MCF 10A (cell line): ENCODE data around the gene SAMD4A. TPM values are rescaled to one million over a fixed set of nuclear protein-coding genes. Genes with fewer than 3 reads are reported as not detected.

Source experiments
- BruUV-seq: library from RNA; stranded (reverse); fragments of 400-500 nt; replicated peaks from 2 replicates; lab custom pipeline; 2021; lab: Mats Ljungman, UMichigan
- CTCF ChIA-PET: fragments of 300-600 bp; sonication (Branson Sonifier 250); formaldehyde crosslinking; extraction: SDS; loops from one replicate; lab custom pipeline; 2021; ENCODE audit warnings: antibody characterized with exemption, inconsistent platforms; lab: Yijun Ruan, JAX
- POLR2A ChIA-PET: fragments of 300-600, 350-650 bp; sonication (Branson Sonifier 250); formaldehyde crosslinking; extraction: SDS; loops from one replicate; lab custom pipeline; 2020; ENCODE audit warnings: antibody characterized with exemption, inconsistent platforms; lab: Yijun Ruan, JAX
- DNase-seq: peaks from one replicate; pipeline ENCODE4 v3.0.0-alpha.2; 2018; ENCODE audit not compliant: unreplicated experiment
- H3K27ac Mint-ChIP-seq: one replicate; pipeline ENCODE4 v1.8.0; 2022; ENCODE audit warnings: mild to moderate bottlenecking, low read depth, mixed read lengths; ENCODE audit not compliant: unreplicated experiment
- H3K27me3 Mint-ChIP-seq: one replicate; pipeline ENCODE4 v1.8.0; 2022; ENCODE audit warnings: mixed read lengths; ENCODE audit not compliant: insufficient read depth, unreplicated experiment
- H3K36me3 Mint-ChIP-seq: one replicate; pipeline ENCODE4 v1.8.0; 2022; ENCODE audit warnings: mild to moderate bottlenecking, moderate library complexity, mixed read lengths; ENCODE audit not compliant: insufficient read depth, unreplicated experiment
- H3K4me1 Mint-ChIP-seq: one replicate; pipeline ENCODE4 v1.8.0; 2022; ENCODE audit warnings: mixed read lengths; ENCODE audit not compliant: insufficient read depth, unreplicated experiment
- H3K4me3 Mint-ChIP-seq: one replicate; pipeline ENCODE4 v1.8.0; 2022; ENCODE audit warnings: mild to moderate bottlenecking, moderate library complexity, mixed read lengths; ENCODE audit not compliant: unreplicated experiment
- H3K9me3 Mint-ChIP-seq: one replicate; pipeline ENCODE4 v1.8.0; 2022; ENCODE audit warnings: mixed read lengths; ENCODE audit not compliant: unreplicated experiment
- CTCF ChIP-seq: fragments of 200-600 bp; IDR thresholded peaks from one replicate; pipeline ENCODE4 v1.8.0; 2022; ENCODE audit warnings: antibody characterized with exemption, mild to moderate bottlenecking; ENCODE audit not compliant: unreplicated experiment
- intact Hi-C: fragments of 100-400 bp; cut with micrococcal nuclease; formaldehyde crosslinking; loops from 2 replicates; pipeline ENCODE4 v1.14.1; 2022
- total RNA-seq: library from RNA; stranded (reverse); gene quantifications from 2 replicates; pipeline ENCODE4 v1.2.3, GENCODE V29; 2022

The SAMD4A gene
- total RNA-seq, 1 experiment from 2014 or later = 63.5 TPM

GRCh38 chr14:54577977-54578376, 11.0 kb downstream of the SAMD4A start:
- TF ChIP-seq CTCF = no peak
- peaks cover 36% of the 10 kb centered on the region for H3K36me3 Mint-ChIP-seq
- no peaks in the 10 kb centered on the region for H3K9me3 Mint-ChIP-seq
- no peak for DNase-seq
- H3K27ac Mint-ChIP-seq = no peak overlapping the region
- intact Hi-C loops = no loop called here
- no peak overlapping the region for H3K4me3 Mint-ChIP-seq
- ChIA-PET CTCF (interaction anchor here (0.6 to 1.8 kb wide), 5 partner anchors 10 to 197 kb away, joined by 3 to 11 read pairs (median 4); no protein-coding TSS in a partner anchor), POLR2A (interaction anchor here (0.6 to 1.7 kb wide), 4 partner anchors 10 to 856 kb away, joined by 3 to 7 read pairs (median 4); no protein-coding TSS in a partner anchor)
- H3K4me1 Mint-ChIP-seq = peaks cover 28% of the 10 kb centered on the region
- BruUV-seq = no TSS peak
- H3K27me3 Mint-ChIP-seq = no peaks in the 10 kb centered on the region

- DNase-seq = peak; percentile 18
- CTCF ChIA-PET = no interaction called here
- H3K9me3 Mint-ChIP-seq = no peaks in the 10 kb centered on the region
- BruUV-seq = no TSS peak
- intact Hi-C loops = no loop called here
- no peak overlapping the region for H3K27ac Mint-ChIP-seq
- peaks cover 27% of the 10 kb centered on the region for H3K36me3 Mint-ChIP-seq
- POLR2A ChIA-PET = interaction anchor here (0.7 to 1.6 kb wide), 6 partner anchors 8 to 105 kb away, joined by 3 to 7 read pairs (median 4); no protein-coding TSS in a partner anchor
- H3K4me3 Mint-ChIP-seq = no peak overlapping the region
- no peaks in the 10 kb centered on the region for H3K27me3 Mint-ChIP-seq
- TF ChIP-seq CTCF = no peak
- H3K4me1 Mint-ChIP-seq = peaks cover 28% of the 10 kb centered on the region
Measured at GRCh38 chr14:54579621-54580020, 12.7 kb downstream of the SAMD4A start.

GRCh38 chr14:54580933-54581332, 14.0 kb downstream of the SAMD4A start:
- peaks cover 21% of the 10 kb centered on the region for H3K36me3 Mint-ChIP-seq
- peaks cover 28% of the 10 kb centered on the region for H3K4me1 Mint-ChIP-seq
- H3K27me3 Mint-ChIP-seq = no peaks in the 10 kb centered on the region
- POLR2A ChIA-PET = interaction anchor here (1.0 to 1.6 kb wide), 3 partner anchors 12 to 301 kb away, joined by 3 to 4 read pairs (median 3); no protein-coding TSS in a partner anchor
- H3K27ac Mint-ChIP-seq = no peak overlapping the region
- H3K4me3 Mint-ChIP-seq = no peak overlapping the region
- intact Hi-C loops = no loop called here
- no TSS peak for BruUV-seq
- CTCF ChIA-PET = interaction anchor here (0.6 kb wide), 1 partner anchor 23 kb away, joined by 5 read pairs; no protein-coding TSS in a partner anchor
- no peak for TF ChIP-seq CTCF
- DNase-seq = no peak
- no peaks in the 10 kb centered on the region for H3K9me3 Mint-ChIP-seq

- POLR2A ChIA-PET = interaction anchor here (0.7 to 1.6 kb wide), 3 partner anchors 12 to 49 kb away, joined by 3 to 4 read pairs (median 4); no protein-coding TSS in a partner anchor
- Mint-ChIP-seq H3K4me3 (no peak overlapping the region), H3K27ac (no peak overlapping the region), H3K27me3 (no peaks in the 10 kb centered on the region), H3K36me3 (peaks cover 15% of the 10 kb centered on the region), H3K4me1 (peaks cover 14% of the 10 kb centered on the region), H3K9me3 (peaks cover 7% of the 10 kb centered on the region)
- BruUV-seq = no TSS peak
- CTCF ChIA-PET = interaction anchor here (0.5 to 1.5 kb wide), 6 partner anchors 8 to 150 kb away, joined by 3 to 6 read pairs (median 3); no protein-coding TSS in a partner anchor
- no peak for DNase-seq
- TF ChIP-seq CTCF = no peak
- intact Hi-C loops = no loop called here
Measured at GRCh38 chr14:54582334-54582733, 15.4 kb downstream of the SAMD4A start.
